ENCODE results near the gene ZFHX3.

GRCh38 chr16:72865258-72865657 is 182.7 kb downstream of the ZFHX3 start:
- TF ChIP-seq CTCF (IDR thresholded peaks at IDR 0.05): no peak
- TF ChIP-seq POLR2A (IDR thresholded peaks at IDR 0.05): no peak

Data from heart left ventricle (tissue), 13 donors.